Cerebellar nuclear complex (tissue), 1 donor: ENCODE data around the gene SUN3.
"Not testable (repeated sequence)": the region's sequence is repeated elsewhere in the genome, so short reads cannot be mapped to it uniquely, and the experiment has no call there.

Source experiments
- DNase-seq, 2 experiments: peaks; one replicate each; lab custom pipeline; 2025; lab: John Stamatoyannopoulos, UW

The SUN3 gene

GRCh38 chr7:48031111-48031510, 2.2 kb upstream of the SUN3 start:
- no peak for DNase-seq

DNA sequence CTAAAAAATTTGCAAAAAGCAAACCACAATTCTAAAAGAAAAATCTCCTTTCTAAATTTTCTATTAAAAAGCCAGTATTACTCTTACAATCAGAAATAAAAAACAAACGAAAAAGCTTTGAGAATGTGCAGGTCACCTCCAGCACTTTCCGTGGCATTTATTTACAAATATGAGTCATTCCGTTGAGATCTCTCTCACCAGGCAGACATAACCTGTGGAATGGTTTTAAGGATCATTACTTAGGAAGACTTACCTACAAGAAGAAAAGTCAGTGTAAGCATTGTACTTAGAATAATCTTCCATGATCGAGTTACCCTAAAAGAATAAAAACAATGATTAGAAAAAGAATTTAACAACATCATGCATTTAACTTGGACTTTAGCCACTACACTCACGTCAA, 3.3 kb downstream of the SUN3 start:
- DNase-seq = no peak

DNA sequence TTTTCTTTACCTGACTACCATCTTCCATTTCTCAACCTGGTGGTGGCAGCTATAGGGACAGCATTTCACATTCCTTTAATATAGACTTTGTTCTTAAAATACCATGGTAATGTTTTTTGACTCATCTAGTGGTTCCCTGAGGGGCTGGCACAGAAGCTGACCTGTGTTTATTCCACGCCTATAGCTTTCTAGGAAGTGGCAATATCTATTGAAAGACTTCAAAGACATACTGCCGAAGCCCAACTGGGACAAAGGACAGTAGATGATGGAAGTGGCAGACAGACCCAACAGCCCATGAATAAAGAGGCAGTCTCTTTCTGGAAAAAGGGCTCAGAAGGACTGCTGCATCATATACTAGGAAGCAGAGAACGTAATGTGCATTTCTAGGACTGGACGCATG, 11.2 kb downstream of the SUN3 start:
- DNase-seq = no peak

GRCh38 chr7:48016641-48017040, 12.3 kb downstream of the SUN3 start:
- no peak for DNase-seq

DNA sequence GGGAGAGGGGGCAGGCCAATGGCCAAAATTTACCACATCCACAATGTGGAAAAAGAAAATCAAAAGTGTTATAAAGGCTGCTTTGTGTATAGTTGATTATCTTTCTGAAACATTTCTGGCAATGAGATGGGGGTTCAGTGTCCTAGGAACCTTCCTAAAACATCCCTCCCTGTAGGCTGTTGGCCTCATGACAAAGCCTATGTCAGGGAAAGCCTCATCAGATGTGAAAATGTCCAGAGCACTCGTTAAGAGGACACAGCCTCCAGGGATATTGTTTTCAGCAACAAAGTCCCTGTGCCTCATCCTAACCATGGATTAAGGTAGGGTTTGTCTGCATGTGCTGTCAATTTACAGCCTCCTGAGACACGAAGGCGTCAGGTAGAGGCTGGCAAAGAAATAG, 17.0 kb downstream of the SUN3 start:
- DNase-seq = no peak

GRCh38 chr7:48011323-48011722, 17.6 kb downstream of the SUN3 start:
- DNase-seq = no peak

DNA sequence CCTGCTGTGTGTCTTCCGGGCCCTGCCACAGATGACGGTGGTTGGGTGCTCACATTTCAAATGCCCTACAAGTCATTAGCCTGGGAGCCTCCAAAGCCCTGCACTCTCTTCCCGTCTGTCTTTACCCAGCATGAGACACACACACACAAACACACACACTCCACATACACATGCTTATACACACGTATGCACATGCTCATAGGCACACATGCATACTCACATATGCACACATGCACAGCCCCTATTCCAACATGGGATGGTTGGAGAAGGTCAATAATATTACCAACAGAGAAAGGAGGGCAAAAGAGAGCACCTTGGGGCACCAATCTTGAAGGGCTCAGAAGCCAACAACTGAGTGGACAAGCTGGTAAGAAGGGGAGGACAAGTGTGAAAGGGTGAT, 19.0 kb downstream of the SUN3 start:
- DNase-seq = no peak

- no peak for DNase-seq
These were observed 19.6 kb downstream of the SUN3 start for GRCh38 chr7:48009257-48009656.

DNA sequence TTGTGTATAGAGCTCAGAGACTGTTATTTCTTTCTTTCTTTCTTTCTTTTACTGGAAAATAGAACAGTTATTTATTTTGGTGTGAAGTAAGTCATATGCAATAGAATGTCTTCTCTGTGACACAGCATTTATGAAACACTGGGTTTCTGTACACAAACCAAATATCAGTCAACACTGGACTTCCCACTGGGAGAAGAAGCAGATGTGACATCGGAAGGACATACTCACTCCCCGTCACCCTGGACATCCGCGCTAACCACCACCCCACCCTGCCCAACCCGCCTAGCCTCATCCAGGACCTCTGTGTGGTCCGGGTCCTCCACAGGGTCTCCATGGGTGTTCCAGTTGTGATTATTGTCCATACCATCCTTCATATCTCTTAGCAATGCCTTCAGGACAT, 22.0 kb downstream of the SUN3 start:
- no peak for DNase-seq

DNA sequence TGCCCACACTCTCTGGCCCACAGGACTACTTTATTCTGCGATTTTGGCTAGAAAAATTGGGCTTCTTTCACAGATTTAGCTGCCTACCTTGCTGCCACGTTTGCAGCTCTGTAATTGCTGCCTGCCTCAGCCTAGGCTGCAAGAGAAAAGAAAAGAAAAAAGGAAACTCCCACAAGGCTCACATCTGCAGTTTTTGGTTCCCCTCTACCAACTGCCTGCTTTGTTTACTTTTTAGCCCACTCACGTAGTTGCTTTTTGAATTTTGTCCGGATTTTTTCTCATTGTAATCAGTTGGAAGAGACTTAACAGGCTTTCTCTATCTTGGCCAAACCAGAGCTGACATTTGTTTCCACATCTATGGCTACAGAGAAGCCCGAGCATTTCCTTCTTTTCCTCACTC, 24.3 kb downstream of the SUN3 start:
- DNase-seq = no peak

DNA sequence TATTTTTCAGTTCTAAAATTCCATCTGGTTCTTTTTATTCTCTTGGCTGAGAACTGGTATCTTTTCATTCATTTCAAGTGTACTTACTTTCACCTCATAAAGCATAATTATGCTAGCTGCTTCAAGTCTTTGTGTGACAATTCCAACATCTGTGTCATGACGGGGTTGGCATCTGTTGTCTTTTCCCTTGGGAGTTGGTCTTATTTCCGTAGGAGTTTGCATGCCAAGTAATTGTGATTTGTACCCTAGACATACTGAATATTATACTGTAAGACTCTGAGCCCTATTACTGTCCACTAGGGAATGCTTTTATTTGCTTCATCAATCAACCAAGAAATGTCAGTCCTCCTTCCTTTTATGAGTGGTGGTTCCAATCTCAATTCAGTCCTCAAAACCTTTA, 24.9 kb downstream of the SUN3 start:
- no peak for DNase-seq

GRCh38 chr7:48000164-48000563, 28.7 kb downstream of the SUN3 start:
- not testable (repeated sequence) for DNase-seq

GRCh38 chr7:47999413-47999812, 29.5 kb downstream of the SUN3 start:
- no peak for DNase-seq

GRCh38 chr7:47992446-47992845, 36.5 kb downstream of the SUN3 start:
- DNase-seq = no peak

GRCh38 chr7:47991741-47992311, 37.1 kb downstream of the SUN3 start:
- no peak for DNase-seq

- DNase-seq = no peak
These were observed 37.6 kb downstream of the SUN3 start for GRCh38 chr7:47991270-47991669.

- no peak for DNase-seq
These were observed 38.3 kb downstream of the SUN3 start for GRCh38 chr7:47990592-47990991.

DNA sequence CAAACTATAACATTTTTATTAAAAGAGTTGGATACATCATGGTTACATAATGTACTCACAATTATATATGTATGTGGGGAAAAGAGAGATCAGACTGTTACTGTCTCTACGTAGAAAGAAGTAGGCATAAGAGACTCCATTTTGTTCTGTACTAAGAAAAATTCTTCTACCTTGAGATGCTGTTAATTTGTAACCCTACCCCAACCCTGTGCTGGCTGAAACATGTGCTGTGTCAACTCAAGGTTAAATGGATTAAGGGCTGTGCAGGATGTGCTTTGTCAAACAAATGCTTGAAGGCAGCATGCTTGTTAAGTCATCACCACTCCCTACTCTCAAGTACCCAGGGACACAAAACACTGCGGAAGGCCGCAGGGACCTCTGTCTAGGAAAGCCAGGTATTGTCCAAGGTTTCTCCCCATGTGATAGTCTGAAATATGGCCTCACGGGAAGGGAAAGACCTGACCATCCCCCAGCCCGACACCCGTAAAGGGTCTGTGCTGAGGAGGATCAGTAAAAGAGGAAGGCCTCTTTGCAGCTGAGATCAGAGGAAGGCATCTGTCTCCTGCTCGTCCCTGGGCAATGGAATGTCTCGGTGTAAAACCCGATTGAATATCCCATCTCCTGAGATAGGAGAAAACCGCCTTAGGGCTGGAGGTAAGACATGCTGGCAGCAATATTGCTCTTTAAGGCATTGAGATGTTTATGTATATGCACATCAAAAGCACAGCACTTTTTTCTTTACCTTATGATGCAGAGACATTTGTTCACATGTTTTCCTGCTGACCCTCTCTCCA, 39.1 kb downstream of the SUN3 start:
- DNase-seq = not testable (repeated sequence)

- no peak for DNase-seq
These were observed 40.2 kb downstream of the SUN3 start for GRCh38 chr7:47988496-47989386.

GRCh38 chr7:47982610-47983009, 46.3 kb downstream of the SUN3 start:
- DNase-seq = no peak

DNA sequence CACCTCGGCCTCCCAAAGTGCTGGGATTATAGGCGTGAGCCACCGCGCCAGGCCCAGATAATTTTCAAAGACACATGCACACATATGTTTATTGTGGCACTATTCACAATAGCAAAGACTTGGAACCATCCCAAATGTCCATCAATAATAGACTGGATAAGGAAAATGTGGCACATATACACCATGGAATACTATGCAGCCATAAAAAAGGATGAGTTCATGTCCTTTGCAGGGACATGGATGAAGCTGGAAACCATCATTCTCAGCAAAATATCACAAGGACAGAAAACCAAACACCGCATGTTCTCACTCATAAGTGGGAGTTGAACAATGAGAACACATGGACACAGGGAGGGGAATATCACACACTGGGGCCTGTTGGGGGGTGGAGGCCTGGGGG, 48.3 kb downstream of the SUN3 start:
- not testable (repeated sequence) for DNase-seq

DNA sequence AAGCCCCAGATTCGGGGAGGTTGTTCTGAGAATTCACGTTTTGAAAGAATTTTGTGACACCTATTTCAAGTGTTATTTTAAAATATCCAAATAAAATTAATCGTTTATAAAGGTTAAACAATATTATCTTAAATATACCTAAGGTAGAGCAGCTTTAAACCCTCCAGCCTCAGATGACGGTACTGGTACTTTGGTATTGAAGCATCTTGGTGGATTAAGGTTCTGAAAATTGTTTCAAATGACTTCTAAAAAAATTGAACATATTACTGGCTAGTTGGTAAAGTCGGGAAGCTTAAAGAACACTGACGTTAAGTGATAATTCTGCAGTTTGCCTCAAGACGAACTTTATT, 49.1 kb downstream of the SUN3 start:
- DNase-seq = no peak
